Suppressor macrophage treated with lipopolysaccharide for 4 hours (primary cell): ENCODE results near the gene TMEM258.

Source experiments
- DNase-seq: peaks from one replicate; pipeline ENCODE4 v3.0.0-alpha.2; 2020

TMEM258 gene

GRCh38 chr11:61774411-61774810 is 18.0 kb downstream of the TMEM258 start:
- DNase-seq, result no peak

- DNase-seq, result no peak
These were observed 18.6 kb downstream of the TMEM258 start for GRCh38 chr11:61773809-61774208.

GRCh38 chr11:61773356-61773755 is 19.0 kb downstream of the TMEM258 start:
- no peak for DNase-seq

GRCh38 chr11:61771985-61772455 is 20.4 kb downstream of the TMEM258 start:
- DNase-seq, result no peak

- no peak for DNase-seq
These were observed 21.1 kb downstream of the TMEM258 start for GRCh38 chr11:61771195-61771894.

DNA sequence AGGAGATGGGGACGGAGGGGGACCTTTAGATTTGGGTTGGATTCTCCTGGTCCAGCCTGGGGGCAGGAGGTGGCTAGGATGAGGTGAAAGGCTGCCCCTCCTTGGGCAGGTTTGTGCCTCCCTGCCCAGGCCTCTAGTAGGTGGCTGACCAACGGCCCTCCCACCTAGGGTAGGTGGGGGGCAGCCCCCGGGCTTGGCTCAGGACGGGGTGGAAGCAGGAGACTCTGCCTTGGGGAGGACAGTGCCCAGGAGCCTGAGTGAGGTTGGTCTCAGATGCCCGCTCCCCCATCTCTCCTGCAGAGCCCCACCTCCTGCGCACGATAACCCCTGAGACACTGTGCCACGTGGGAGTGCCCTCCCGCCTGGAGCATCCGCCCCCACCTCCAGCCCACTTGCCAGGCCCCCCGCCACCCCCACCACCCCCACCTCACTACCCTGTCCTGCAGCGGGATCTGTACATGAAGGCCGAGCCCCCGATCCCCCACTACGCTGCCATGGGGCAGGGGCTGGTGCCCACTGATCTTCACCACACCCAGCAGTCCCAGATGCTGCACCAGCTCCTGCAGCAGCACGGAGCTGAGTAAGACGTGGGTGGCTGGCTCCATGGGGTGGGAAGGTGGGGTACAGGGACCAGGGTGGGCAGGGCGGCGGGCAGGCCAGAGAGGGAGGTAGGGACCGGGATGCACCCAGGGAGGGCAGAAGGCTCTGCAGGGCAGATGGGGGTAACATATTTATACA is 22.3 kb downstream of the TMEM258 start:
- no peak for DNase-seq

GRCh38 chr11:61769169-61769920 is 23.1 kb downstream of the TMEM258 start:
- no peak for DNase-seq

- no peak for DNase-seq
These were observed 23.9 kb downstream of the TMEM258 start for GRCh38 chr11:61768376-61769076.

- no peak for DNase-seq
These were observed 26.0 kb downstream of the TMEM258 start for GRCh38 chr11:61766353-61766841.

- DNase-seq, result no peak
These were observed 26.7 kb downstream of the TMEM258 start for GRCh38 chr11:61765550-61766253.

DNA sequence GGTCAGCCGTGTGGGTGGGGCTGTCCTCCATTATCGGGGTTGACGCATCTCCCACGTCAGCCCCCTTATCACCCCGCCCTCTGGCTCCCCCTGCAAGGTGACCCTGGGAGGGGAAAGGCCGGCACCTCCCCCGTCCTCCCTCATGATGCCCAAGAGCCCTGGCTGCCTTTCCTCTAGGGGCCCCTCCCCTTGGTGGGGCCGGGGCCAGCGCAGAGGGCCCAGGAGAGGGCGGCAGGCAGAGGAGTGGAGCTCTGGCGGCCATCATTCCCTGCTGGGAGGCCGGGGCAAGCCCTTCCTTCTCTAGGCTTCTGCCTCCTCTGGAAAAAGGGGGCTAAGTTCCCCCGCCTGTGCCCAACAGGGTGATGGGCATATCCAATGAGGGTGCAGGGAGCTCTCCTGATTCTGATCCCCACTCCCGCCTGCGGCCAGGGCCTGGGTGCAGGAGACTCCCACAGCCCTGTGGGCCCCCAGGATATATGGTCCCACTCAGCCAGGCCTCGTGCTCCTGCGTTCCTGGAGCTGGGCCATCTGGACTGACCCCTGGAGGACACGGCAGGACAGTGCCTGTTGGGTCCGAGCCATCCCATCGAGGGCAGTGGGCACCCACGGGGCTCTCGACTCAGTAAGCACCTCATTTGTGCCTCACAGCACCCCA is 27.7 kb downstream of the TMEM258 start:
- no peak for DNase-seq

GRCh38 chr11:61763930-61764605 is 28.3 kb downstream of the TMEM258 start:
- no peak for DNase-seq

DNA sequence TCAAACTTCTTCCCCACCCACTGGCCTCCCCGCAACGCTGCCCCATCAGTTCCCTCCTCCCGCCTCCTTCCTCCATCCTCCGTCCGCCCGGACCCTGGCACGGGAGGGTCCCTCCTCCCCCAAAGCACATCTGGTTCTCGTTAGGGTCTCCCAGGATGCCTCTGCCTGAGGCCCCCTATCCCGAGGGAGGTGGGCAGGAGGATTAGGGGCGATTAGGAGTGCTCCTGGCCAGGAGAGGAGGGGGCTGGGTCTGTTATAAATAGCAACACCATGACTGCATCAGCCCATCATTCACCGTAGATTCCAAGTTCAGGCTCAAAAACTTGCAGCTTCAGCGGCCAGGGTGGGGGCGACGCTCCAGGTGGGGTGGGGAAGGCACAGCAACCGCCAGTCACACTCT is 29.6 kb downstream of the TMEM258 start:
- DNase-seq, result no peak

DNA sequence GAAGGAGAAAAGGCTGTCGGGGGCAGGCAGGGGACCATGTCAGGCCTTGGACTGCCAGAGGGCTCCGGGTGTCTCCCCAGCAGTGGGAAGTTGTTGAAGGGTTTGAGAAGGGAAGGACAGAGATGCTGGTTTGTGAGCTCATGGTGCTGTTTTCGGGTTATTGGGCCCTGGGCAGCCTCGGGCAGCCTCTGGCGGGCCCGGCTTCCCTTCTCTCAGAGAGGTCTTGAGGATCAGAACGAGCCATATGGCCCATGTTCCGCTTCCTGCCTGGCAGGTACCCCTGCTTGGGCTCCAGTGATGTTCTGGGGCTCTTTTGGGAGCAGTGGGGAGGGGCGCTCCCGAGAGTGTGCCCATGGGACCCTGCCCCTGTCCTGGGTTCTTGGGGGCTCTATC is 30.2 kb downstream of the TMEM258 start:
- no peak for DNase-seq

- no peak for DNase-seq
These were observed 30.8 kb downstream of the TMEM258 start for GRCh38 chr11:61761440-61762222.

GRCh38 chr11:61760946-61761345 is 31.5 kb downstream of the TMEM258 start:
- no peak for DNase-seq

DNA sequence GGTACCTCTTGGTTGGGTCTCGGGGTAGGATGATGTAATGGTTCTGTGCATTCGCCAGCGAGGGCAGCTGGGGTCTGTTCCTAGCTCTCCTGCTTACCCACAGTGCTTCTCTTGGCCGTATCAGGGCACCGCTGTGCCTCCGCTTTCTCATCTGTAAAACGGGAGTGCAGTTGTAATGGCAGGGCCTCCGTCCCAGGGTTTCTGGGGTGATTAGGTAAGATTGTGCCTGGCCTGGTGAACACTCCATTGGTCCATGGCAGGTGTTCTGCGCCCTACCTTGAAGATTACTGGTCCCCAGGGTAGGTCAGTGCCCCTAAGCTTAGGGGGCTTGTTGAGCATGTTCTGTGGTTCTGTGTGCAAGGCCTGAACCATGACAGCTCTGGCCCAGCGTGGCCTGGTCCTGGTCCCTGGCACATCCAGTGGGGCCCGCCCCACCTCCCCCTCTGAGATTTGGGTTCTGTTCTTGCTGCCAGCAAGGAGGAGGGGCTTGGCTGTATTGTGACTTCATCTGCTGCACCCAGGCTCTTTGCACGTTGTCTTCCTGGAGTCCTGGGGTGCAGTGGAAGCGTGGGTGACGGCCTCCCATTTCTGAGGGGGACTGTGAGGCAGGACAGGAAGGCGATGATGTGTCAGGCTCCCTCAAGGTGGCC is 35.1 kb downstream of the TMEM258 start:
- DNase-seq, result no peak

GRCh38 chr11:61756452-61757212 is 35.8 kb downstream of the TMEM258 start:
- peak; percentile 55 for DNase-seq

DNA sequence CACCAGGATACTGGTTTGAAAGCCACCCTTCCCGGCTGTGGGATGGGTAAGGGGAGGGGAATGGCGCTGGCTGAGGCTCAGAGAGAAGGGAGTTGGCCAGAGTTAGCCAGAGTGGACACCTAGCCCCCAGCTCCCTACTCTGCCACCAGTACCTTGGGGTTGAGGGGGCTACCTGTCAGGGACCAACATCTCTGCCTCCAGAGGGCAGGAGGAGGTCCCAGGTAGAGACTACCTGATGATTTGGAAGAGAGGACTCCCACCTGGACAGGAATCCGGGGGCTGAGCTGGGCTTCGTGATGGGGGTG is 36.3 kb downstream of the TMEM258 start:
- DNase-seq, result no peak
